ENCODE results near the gene DMGDH. TPM values are rescaled to one million over a fixed set of nuclear protein-coding genes. Genes with fewer than 3 reads are reported as not detected.

The DMGDH gene
- total RNA-seq (0.47 and 0.87 TPM in 2 replicates), polyA plus RNA-seq (0.63 TPM in 1 of 2 replicates, not detected in the other), polyA minus RNA-seq (not detected in 2 replicates)
- total RNA-seq (2013), result 0.56 TPM

DNA sequence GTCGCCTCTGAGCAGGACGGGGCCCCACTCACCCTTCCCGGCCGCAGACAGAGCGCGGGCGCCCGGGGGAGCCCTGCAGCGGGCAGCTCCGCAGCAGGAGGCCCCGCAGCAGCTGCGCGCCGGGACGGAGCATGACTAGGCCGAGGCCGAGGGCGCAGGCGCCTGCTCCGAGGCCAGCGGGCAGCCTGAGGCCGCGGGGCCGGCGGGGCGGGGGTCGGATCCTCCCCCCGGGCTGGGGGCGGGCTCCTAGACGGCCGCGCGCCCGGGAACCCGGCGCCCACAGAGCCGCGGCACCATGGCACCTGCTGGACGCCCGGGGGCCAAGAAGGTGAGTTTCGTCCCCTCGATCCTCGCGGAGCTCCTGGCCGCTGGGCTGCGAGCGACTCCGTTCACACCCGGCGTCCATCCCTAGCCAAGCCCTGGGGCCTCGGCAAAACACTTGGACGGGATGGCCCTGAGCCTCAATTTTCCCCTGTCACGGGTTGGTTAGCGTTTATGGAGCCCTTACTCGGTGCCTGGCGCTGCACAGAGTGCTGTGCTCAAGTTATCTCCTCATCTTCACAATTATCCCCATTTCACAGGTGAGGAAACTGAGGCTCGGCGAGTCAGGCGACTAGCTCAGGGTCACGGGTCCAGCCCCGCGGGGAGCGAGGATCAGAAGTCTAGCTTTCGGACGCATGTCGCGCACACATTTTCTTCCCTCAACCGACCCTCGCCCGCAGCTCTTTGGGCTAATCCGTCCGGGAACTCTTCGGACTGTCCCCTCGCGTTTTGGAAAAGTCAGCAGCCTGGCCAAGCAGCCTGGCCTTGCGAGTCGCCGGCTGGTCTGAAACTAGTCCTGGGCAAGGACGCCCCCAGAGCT lies at the start of gene DMGDH, which contains the start of gene BHMT2:
Gene DMGDH, minus strand, starts transcription at position 187 of the 862 bp plus-strand sequence. Its CDS starts 54 bp downstream, at position 133.
Gene BHMT2, plus strand, starts transcription at position 280 of the 862 bp plus-strand sequence. Its CDS starts 16 bp downstream, at position 296.
- Histone ChIP-seq H3K27me3 (replicated peaks in 1 of 4; ENCODE audit: control extremely low read depth in 1 of 4, control insufficient read depth in 3 of 4, insufficient read depth in 4 of 4, low read length in 3 of 4) (peaks cover 0 to 21% (median 15%) of the 10 kb centered on the region in 4 experiments), H3K27ac (ENCODE audit: low read length in 2 of 2) (no peak within 1 kb of the TSS), H3K36me3 (replicated peaks in 1 of 2; ENCODE audit: control extremely low read depth in 1 of 2, control insufficient read depth in 1 of 2, extremely low read depth in 1 of 2, insufficient read depth in 2 of 2, low read length in 1 of 2) (no peaks in the 10 kb centered on the region), H3K9me3 (ENCODE audit: control extremely low read depth in 1 of 3, control insufficient read depth in 2 of 3, insufficient read depth in 1 of 3, low read length in 2 of 3) (peaks cover 0 to 11% (median 0%) of the 10 kb centered on the region in 3 donors), H3K4me1 (ENCODE audit: control insufficient read depth in 2 of 2, insufficient read depth in 2 of 2, low read length in 2 of 2) (no peaks in the 10 kb centered on the region), H3K79me2 (ENCODE audit: control insufficient read depth, insufficient read depth, low read length) (no peaks in the 10 kb centered on the region), H3K9ac (ENCODE audit: low read length) (no peak within 1 kb of the TSS), H3K4me2 (replicated peaks; ENCODE audit: low read depth, low read length, poor library complexity, severe bottlenecking) (no peak within 1 kb of the TSS), H4K20me1 (ENCODE audit: control insufficient read depth, insufficient read depth, low read length, poor library complexity, severe bottlenecking) (no peaks in the 10 kb centered on the region), H3K4me3 (ENCODE audit: control extremely low read depth in 1 of 5, extremely low read depth in 1 of 5, insufficient read depth in 1 of 5, low read depth in 2 of 5, low read length in 4 of 5) (no peak within 1 kb of the TSS), H2AFZ (ENCODE audit: insufficient read depth, low read depth, low read length, poor library complexity, severe bottlenecking) (no peak within 1 kb of the TSS)
- Mint-ChIP-seq H3K27ac (no peak within 1 kb of the TSS), H3K9me3 (ENCODE audit: insufficient read depth) (no peaks in the 10 kb centered on the region), H3K4me1 (no peaks in the 10 kb centered on the region), H3K27me3 (peaks cover 32% of the 10 kb centered on the region), H3K4me3 (no peak within 1 kb of the TSS)
- ATAC-seq (ENCODE audit: low read depth), result no peak
- CTCF ChIA-PET, result interaction anchor here (0.6 kb wide), 1 partner anchor 397 kb away, joined by 5 read pairs; no protein-coding TSS in a partner anchor
- 38% methylated on average over 75 of the region's 79 CpGs for WGBS (ENCODE audit: insufficient coverage)
- intact Hi-C loops (cut with micrococcal nuclease), result no loop called here
- POLR2A ChIA-PET, result no interaction called here
- no peak for DNase-seq
- TF ChIP-seq EZH2 (IDR thresholded peaks at IDR 0.05; ENCODE audit: borderline replicate concordance, insufficient read depth, low read depth, low read length, poor library complexity, severe bottlenecking), result no peak
- TF ChIP-seq, protein P1, sequence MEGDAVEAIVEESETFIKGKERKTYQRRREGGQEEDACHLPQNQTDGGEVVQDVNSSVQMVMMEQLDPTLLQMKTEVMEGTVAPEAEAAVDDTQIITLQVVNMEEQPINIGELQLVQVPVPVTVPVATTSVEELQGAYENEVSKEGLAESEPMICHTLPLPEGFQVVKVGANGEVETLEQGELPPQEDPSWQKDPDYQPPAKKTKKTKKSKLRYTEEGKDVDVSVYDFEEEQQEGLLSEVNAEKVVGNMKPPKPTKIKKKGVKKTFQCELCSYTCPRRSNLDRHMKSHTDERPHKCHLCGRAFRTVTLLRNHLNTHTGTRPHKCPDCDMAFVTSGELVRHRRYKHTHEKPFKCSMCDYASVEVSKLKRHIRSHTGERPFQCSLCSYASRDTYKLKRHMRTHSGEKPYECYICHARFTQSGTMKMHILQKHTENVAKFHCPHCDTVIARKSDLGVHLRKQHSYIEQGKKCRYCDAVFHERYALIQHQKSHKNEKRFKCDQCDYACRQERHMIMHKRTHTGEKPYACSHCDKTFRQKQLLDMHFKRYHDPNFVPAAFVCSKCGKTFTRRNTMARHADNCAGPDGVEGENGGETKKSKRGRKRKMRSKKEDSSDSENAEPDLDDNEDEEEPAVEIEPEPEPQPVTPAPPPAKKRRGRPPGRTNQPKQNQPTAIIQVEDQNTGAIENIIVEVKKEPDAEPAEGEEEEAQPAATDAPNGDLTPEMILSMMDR (IDR thresholded peaks at IDR 0.05), result no peak

DNA sequence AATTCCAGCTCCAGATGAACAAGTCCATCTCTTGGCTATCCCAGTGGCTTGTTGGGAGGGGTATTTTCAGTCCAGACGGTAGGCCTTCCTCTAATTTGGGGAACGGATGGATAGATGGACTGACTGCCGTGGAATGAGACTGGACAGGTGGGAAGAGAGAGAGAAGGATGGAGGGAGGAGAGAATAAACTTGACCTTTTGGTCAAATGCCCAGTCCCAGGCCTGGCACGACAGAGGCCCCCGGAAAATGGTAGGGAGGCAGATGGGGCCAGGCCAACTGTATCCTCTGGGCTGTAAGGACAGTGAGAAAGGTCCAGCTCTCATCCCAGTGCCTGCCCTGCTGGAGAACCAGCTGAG lies 43.2 kb upstream of the DMGDH start:
- DNase-seq (no peak), ATAC-seq (ENCODE audit: low read depth) (no peak)
- WGBS (ENCODE audit: insufficient coverage), result 82% methylated on average over 4 of the region's 5 CpGs
- no peaks in the 10 kb centered on the region for H4K20me1 ChIP-seq (ENCODE audit: control insufficient read depth, insufficient read depth, low read length, poor library complexity, severe bottlenecking)
- no peak for TF ChIP-seq EZH2 (IDR thresholded peaks at IDR 0.05; ENCODE audit: borderline replicate concordance, insufficient read depth, low read depth, low read length, poor library complexity, severe bottlenecking)
- TF ChIP-seq, protein P1 (IDR thresholded peaks at IDR 0.05), result no peak
- no peak overlapping the region for H2AFZ ChIP-seq (ENCODE audit: insufficient read depth, low read depth, low read length, poor library complexity, severe bottlenecking)
- Mint-ChIP-seq H3K27ac (no peak overlapping the region), H3K9me3 (ENCODE audit: insufficient read depth) (no peaks in the 10 kb centered on the region), H3K4me3 (no peak overlapping the region), H3K27me3 (peaks cover 62% of the 10 kb centered on the region), H3K4me1 (no peaks in the 10 kb centered on the region)
- peaks cover 0 to 39% (median 16%) of the 10 kb centered on the region in 4 experiments for H3K27me3 ChIP-seq (replicated peaks in 1 of 4; ENCODE audit: control extremely low read depth in 1 of 4, control insufficient read depth in 3 of 4, insufficient read depth in 4 of 4, low read length in 3 of 4)
- H3K4me1 ChIP-seq (ENCODE audit: control insufficient read depth in 2 of 2, insufficient read depth in 2 of 2, low read length in 2 of 2), result no peaks in the 10 kb centered on the region
- H3K9me3 ChIP-seq (ENCODE audit: control extremely low read depth in 1 of 3, control insufficient read depth in 2 of 3, insufficient read depth in 1 of 3, low read length in 2 of 3), result no peaks in the 10 kb centered on the region
- POLR2A ChIA-PET, result no interaction called here
- no peak overlapping the region for H3K9ac ChIP-seq (ENCODE audit: low read length)
- no peaks in the 10 kb centered on the region for H3K36me3 ChIP-seq (replicated peaks in 1 of 2; ENCODE audit: control extremely low read depth in 1 of 2, control insufficient read depth in 1 of 2, extremely low read depth in 1 of 2, insufficient read depth in 2 of 2, low read length in 1 of 2)
- H3K4me3 ChIP-seq (ENCODE audit: control extremely low read depth in 1 of 5, extremely low read depth in 1 of 5, insufficient read depth in 1 of 5, low read depth in 2 of 5, low read length in 4 of 5), result no peak overlapping the region
- no peak overlapping the region for H3K4me2 ChIP-seq (replicated peaks; ENCODE audit: low read depth, low read length, poor library complexity, severe bottlenecking)
- H3K79me2 ChIP-seq (ENCODE audit: control insufficient read depth, insufficient read depth, low read length), result no peaks in the 10 kb centered on the region
- CTCF ChIA-PET, result no interaction called here
- intact Hi-C loops (cut with micrococcal nuclease), result loop anchor here (5.0 kb wide), 1 partner anchor 130 kb away; no protein-coding TSS in a partner anchor
- H3K27ac ChIP-seq (ENCODE audit: low read length in 2 of 2), result no peak overlapping the region
